Measurements from ENCODE around the gene CHKA. TPM values are rescaled to one million over a fixed set of nuclear protein-coding genes. Genes with fewer than 3 reads are reported as not detected.

The CHKA gene
- total and polyA plus RNA-seq, 2 of the 4 experiments (the other 2 are of a cell fraction), result 4.5 to 8.4 TPM

- H2AK5ac ChIP-seq (ENCODE audit: low read depth, low read length), result no peak overlapping the region
- no peak overlapping the region for H3K23ac ChIP-seq (ENCODE audit: low read depth, low read length)
- H2AFZ ChIP-seq (replicated peaks; ENCODE audit: low read length, poor library complexity), result no peak overlapping the region
- no peak overlapping the region for H3K27ac ChIP-seq (ENCODE audit: insufficient read depth, low read length)
- ChIA-PET CTCF (interaction anchor here (1.0 kb wide), 1 partner anchor 11 kb away, joined by 3 read pairs; no protein-coding TSS in a partner anchor), POLR2A (ENCODE audit: unreplicated experiment) (no interaction called here)
- H3K9ac ChIP-seq (ENCODE audit: low read depth, low read length), result no peak overlapping the region
- H4K20me1 ChIP-seq (ENCODE audit: insufficient read depth, low read length), result no peaks in the 10 kb centered on the region
- H3K14ac ChIP-seq (replicated peaks; ENCODE audit: low read depth, low read length), result no peak overlapping the region
- H3K4me1 ChIP-seq (ENCODE audit: control insufficient read depth, insufficient read depth, low read length), result peaks cover 4% of the 10 kb centered on the region; the same call in 1 of the 2 replicates
- intact Hi-C loops (cut with micrococcal nuclease), result no loop called here
- H4K8ac ChIP-seq (ENCODE audit: low read depth in 2 of 2, low read length in 2 of 2), result no peak overlapping the region
- no peak overlapping the region for H3K18ac ChIP-seq (ENCODE audit: low read depth, low read length)
- TF ChIP-seq FOS (IDR thresholded peaks at IDR 0.05; ENCODE audit: low read depth, low read length) (no peak), USF2 (IDR thresholded peaks at IDR 0.05; ENCODE audit: low read depth, low read length) (no peak), SMC3 (IDR thresholded peaks at IDR 0.05; ENCODE audit: low read depth, low read length) (no peak)
- BruUV-seq (replicated peaks), result no TSS peak
- no peak overlapping the region for H3K56ac ChIP-seq (ENCODE audit: extremely low read depth, insufficient read depth, low read length)
- H2AK9ac ChIP-seq (replicated peaks; ENCODE audit: low read depth, low read length, poor library complexity), result no peak overlapping the region
- H3K79me1 ChIP-seq (ENCODE audit: low read depth in 1 of 2, low read length in 2 of 2), result no peaks in the 10 kb centered on the region
- no peak overlapping the region for H2BK5ac ChIP-seq (ENCODE audit: low read depth, low read length, poor library complexity, severe bottlenecking)
- H3K9me1 ChIP-seq (ENCODE audit: insufficient read depth, low read length), result peaks cover 3% of the 10 kb centered on the region; the same call in 1 of the 2 replicates
- H2BK15ac ChIP-seq (ENCODE audit: low read depth, low read length), result no peak overlapping the region
- no peak overlapping the region for H4K5ac ChIP-seq (ENCODE audit: low read depth, low read length)
- no peak overlapping the region for H4K91ac ChIP-seq (ENCODE audit: insufficient read depth, low read depth, low read length)
- 100% methylated on average over 1 of the region's 6 CpGs; no CpG with 5 or more reads in 1 of the 2 experiments for WGBS, 2 experiments (ENCODE audit: extremely low coverage in 2 of 2, insufficient read length in 1 of 2)
- no peak for DNase-seq
- H3K4me2 ChIP-seq (ENCODE audit: low read depth, low read length), result no peak overlapping the region
- ATAC-seq (ENCODE audit: low read depth), result no peak
- dilution Hi-C loops (cut with HindIII; ENCODE audit: low sequenced_read_pairs, unreplicated experiment), result no loop called here
- H3K36me3 ChIP-seq (ENCODE audit: control insufficient read depth, insufficient read depth, low read length), result no peaks in the 10 kb centered on the region
- no peaks in the 10 kb centered on the region; the same call in 1 of the 2 replicates for H3K27me3 ChIP-seq (ENCODE audit: control insufficient read depth, insufficient read depth, low read length)
- H3K4me3 ChIP-seq (ENCODE audit: insufficient read depth, low read depth, low read length), result no peak overlapping the region
- no peaks in the 10 kb centered on the region for H3K9me3 ChIP-seq (ENCODE audit: control insufficient read depth, insufficient read depth, low read length)
- H2BK20ac ChIP-seq (ENCODE audit: low read depth, low read length), result no peak overlapping the region
- in situ Hi-C loops (cut with MboI; ENCODE audit: low sequenced_read_pairs), result no loop called here
- no peak overlapping the region for H3K4ac ChIP-seq (ENCODE audit: low read depth, low read length)
- no peak overlapping the region for H2BK120ac ChIP-seq (ENCODE audit: low read depth, low read length)
Observed at GRCh38 chr11:68149417-68149816, 28.2 kb upstream of the CHKA start.

Measured in IMR-90 (cell line).